ENCODE measurements around the gene PHAF1.

PHAF1 gene

DNA sequence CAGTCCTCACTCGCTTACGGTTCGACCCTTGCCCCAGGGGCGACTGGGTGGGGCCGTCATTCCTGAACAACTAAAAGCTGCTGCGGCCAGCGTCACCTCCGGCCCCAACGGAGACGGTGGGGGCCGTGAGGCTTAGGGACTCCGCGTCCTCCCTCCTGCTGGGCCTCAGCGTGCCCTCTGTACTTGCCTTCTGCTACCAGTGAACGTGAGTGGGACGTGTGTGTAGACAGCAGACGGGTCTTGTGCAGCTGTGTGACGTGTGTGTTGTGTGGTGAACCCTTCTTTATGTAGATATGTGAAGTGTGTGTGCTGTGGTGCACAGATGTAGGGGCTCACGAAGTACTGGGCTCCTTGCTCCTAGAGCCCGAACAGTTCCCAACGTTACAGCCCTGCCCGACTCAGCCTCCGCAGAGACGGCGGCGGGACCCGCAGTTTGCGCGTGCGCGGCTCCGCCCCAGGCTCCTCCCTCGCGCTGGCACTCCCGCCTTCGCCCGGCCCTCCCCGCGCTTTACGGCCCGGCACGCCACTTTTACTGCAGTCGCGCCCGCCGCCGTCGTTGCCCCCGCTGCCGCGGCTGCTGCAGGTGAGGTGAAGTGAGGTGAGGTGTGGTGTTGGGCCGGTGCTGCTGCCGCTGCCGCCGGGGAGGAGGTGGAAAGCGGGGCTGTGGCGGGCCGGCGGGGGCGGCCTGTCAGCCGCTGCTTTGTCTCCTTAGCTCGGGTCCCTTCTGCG is at the start of gene PHAF1:
Gene PHAF1, plus strand, starts transcription at position 535 of the 729 bp plus-strand sequence. CDS start 235 bp downstream, outside the sequence.
- DNase-seq: peak; percentile 85

- DNase-seq: no peak
These were observed 46.7 kb upstream of the PHAF1 start for GRCh38 chr16:67063008-67063407.

DNA sequence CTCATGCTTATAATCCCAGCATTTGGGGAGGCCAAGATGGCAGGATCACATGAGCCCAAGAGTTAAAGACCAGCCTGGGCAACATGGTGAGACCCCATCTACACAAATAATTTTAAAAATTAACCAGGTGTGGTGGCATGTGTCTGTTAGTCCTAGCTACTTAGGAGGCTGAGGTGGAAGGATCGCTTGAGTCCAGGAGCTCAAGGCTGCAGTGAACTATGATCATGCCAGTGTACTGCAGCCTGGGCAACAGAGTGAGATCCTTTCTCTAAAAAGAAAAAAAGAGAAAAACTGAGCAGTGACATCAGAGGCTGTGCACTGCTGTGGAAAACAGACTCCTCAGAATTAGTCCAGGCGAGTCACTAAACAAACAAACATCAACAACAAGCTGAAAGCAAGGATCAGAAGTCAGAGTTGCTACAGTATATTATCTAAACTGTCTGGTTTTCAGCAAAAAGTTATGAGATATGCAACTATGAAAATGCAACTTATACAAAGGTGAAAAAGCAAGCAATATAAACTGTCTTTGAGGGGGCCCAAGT is 41.5 kb upstream of the PHAF1 start:
- no peak for DNase-seq

- no peak for DNase-seq
These were observed 38.2 kb upstream of the PHAF1 start for GRCh38 chr16:67071476-67072048.

DNA sequence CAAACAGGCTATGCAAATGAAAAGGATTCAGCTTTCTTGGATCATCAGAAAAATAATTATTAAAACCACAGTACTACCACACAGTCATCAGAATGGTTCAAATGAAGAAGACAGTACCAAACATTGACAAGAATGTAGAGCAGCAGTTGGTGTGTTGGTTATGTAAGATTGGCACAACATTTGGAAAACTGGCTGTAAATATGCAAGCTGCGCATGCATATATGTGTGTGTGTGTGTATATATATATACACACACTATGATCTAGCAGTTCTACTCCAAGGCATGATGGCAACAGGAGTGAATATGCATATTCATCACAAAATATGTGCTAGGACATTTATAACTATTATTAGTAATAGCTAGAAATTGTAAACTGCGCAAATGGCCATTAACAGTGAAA is 34.4 kb upstream of the PHAF1 start:
- no peak for DNase-seq

- DNase-seq: no peak
These were observed 31.9 kb upstream of the PHAF1 start for GRCh38 chr16:67077871-67078270.

- no peak for DNase-seq
These were observed 27.6 kb upstream of the PHAF1 start for GRCh38 chr16:67082100-67082499.

DNA sequence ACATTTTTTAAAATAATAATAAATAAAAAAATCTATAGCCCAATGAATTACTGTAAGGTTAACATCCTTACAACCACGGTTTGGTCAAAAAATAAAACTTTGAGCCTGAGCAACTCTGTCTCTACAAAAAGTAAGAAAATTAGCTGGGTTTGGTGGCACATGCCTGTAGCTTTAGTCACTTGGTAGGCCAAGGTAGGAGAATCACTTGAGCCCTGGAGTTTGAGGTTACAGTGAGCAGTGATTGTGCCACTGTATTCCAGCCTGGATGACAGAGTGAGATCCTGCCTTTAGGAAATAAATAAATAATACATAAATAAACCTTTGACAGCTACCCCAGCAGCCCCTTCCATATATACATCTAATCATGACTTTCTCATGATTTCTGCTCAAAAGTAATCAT is 26.9 kb upstream of the PHAF1 start:
- DNase-seq: no peak

DNA sequence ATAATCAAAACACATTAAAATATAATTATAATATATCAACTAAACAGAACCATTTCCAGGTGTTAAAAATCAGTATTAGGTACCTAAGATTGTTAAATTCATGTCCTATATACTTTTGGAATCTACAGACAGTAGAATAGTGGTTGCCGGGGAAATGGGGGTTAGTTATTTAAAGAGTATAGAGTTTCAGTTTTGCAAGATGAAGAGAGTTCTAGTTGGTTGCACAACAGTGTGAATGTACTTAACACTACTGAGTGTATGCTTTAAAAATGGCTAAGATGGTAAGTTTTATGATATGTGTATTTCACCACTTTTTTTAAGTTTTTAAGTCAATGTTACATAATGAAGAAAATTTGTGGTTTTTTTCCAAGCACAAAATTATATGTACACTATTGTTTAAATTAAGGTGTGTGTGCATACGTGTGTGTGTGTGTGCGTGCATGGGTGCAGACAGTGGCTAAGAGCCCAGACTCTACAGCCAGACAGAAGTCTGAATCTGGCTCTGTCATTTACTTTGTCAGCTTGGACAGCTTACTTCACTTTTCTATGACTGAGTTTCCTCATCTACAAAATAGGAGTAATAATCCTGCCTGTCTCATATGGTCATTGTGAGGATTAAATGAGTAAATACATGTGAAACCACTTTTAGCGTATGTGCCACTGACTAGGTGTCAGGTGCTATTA is 25.3 kb upstream of the PHAF1 start:
- DNase-seq: no peak

DNA sequence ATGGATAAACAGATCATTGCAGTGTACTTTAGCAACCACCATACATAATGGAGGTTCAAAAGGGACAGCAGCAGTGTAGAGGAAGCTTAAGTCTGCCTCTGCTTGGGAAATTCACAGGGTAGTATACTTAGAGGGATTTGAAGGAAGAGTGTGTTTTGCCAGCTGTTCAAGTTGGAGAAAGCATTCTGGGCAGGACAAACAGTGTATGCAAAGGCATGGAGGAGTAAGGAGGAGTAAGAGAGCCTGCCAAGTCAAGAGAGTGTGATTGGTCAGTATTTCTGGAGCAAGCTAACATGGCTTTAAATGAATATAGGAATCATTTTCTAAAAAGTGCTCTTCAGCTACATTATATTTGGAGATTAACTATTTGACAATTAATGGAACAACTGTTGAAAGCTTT is 22.9 kb upstream of the PHAF1 start:
- no peak for DNase-seq

- DNase-seq: no peak
These were observed 22.4 kb upstream of the PHAF1 start for GRCh38 chr16:67087291-67087690.

GRCh38 chr16:67087803-67088202 is 21.9 kb upstream of the PHAF1 start:
- DNase-seq: no peak

DNA sequence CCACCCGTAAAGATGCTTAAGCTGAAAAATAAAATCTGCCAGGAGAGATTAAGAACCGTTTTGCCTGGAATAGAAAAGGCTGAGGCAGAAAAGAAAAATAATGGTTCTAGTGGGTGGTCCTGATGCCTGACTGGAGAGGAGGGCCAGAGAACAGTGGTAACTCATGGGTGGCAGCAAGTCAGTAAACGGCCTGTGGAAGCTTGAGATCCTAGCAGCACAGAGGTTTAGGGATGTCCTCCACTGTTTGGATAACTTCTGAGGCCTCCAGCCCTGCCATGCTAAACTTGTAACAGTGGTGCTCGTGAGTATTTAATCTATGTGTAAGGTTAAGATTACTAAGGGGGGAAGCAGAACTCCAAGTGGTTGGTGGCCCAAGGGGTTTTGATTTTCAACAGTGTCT is 21.2 kb upstream of the PHAF1 start:
- DNase-seq: no peak

DNA sequence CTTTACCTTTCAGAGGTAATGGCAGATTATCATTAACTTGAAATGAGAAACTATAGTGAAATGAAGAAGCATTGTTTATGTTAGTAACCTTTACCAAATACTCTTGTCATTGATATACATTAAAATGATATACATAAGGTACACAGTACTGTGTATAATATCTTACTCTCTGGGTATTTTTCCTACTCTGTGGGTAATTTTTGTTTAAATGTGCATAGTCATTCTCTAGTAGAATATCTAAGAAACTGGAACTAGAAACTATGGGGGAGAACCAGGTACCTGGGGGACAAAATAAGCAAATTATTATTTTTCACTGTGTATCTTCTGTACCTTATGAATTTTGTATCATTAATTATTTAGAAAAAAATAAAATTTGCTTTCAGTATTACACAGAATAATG is 20.6 kb upstream of the PHAF1 start:
- DNase-seq: no peak

GRCh38 chr16:67091906-67092566 is 17.7 kb upstream of the PHAF1 start:
- no peak for DNase-seq

DNA sequence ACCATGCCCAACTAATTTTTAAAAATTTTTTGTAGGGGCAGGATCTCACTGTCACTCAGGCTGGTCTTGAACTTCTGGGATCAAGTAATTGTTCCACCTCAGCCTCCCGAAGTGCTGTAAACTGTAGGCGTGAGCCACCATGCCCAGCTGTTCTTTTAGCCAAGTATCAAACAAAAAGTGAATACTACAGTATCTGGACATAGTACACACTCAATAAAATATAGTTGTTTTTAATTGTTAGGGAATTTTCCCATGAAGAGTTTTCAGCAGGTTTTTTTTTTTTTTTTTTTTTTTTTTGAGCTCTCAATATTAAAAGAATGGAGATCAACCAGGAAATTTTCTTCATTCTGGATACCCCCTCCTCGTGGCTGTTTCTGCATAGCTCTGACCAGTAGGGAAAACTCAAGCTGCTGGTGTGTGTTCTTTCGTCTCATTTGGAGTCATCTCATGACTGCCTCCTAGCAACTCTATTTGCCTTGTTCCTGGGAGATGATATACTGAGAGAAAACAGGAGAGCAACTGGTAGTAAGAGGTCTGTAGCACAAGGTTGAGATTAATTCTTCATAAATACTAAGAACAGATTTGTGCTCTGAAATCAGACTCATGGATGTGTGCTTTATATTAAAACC is 16.5 kb upstream of the PHAF1 start:
- no peak for DNase-seq

DNA sequence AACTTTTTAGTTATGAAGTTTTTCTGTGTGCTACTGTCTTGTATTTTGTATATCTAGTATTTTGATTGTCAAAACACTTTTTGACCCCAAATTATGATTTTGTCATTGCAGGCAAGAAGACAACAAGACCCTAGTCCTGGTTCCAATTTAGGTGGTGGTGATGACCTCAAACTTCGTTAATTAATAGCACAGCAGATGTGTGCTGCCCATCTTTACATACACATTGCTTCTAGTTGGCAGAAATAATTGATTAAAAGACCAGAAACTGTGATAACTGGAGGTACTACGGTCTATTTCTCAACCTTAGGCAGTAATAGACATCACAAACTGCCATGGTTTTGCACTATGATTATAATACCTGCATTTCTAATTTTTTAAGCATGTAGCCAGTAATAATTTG is 11.1 kb upstream of the PHAF1 start:
- DNase-seq: no peak

- no peak for DNase-seq
These were observed 9.0 kb upstream of the PHAF1 start for GRCh38 chr16:67100569-67101310.

GRCh38 chr16:67101311-67102082 is 8.2 kb upstream of the PHAF1 start:
- DNase-seq: peak; percentile 22

- peak; percentile 19 for DNase-seq
These were observed 5.7 kb upstream of the PHAF1 start for GRCh38 chr16:67104061-67104460.

DNA sequence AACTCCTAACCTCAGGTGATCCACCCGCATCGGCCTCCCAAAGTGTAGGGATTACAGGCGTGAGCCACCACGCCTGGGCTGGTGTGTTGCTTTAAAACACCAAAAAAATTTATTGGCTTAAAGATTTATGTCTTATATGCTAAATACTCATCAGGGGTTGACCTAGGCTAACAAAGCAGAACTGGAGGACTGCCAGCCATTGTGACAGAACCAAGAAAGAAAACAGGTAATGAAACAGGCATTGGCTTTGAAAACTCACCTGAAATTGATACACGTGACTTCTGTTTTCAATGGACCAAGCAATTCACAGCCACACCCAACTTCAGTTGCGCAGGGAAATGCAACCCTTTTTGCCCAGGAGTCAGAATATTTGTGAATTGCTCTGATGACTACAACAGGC is 4.9 kb upstream of the PHAF1 start:
- DNase-seq: no peak
